Psoas muscle (tissue), 8 donors: ENCODE measurements around the gene LRRC8B. TPM values are rescaled to one million over a fixed set of nuclear protein-coding genes. Genes with fewer than 3 reads are reported as not detected.
"Not testable (repeated sequence)": the region's sequence is repeated elsewhere in the genome, so short reads cannot be mapped to it uniquely, and the experiment has no call there.

ENCODE experiments used
- ATAC-seq, 4 donors: fragments of 200-7000 bp; cut with Tn5 transposase; one replicate each; pipeline ENCODE4 v1.9.1; 2020; ENCODE audit warnings: moderate library complexity in 3 of 4, mild to moderate bottlenecking in 2 of 4
- DNase-seq, 2 donors: peaks; one replicate each; pipeline ENCODE4 v3.0.0-alpha.2; 2020
- H3K27ac ChIP-seq: fragments of 200-600 bp; one replicate; pipeline ENCODE4 v1.8.0; 2022
- H3K27me3 ChIP-seq, 3 donors: fragments of 200-600 bp in 1 of 3; one replicate each; pipeline versions ENCODE4 v1.6.1 to v1.8.0; 2013 to 2022; ENCODE audit warnings: low read length in 2 of 3, mild to moderate bottlenecking in 2 of 3, moderate library complexity in 1 of 3; ENCODE audit not compliant: insufficient read depth in 3 of 3
- H3K36me3 ChIP-seq, 2 donors: fragments of 200-600 bp in 1 of 2; one replicate each; pipeline versions ENCODE4 v1.6.1 to v1.8.0; 2013 to 2022; ENCODE audit warnings: low read depth in 1 of 2, mild to moderate bottlenecking in 1 of 2, moderate library complexity in 1 of 2; ENCODE audit not compliant: insufficient read depth in 1 of 2
- H3K4me1 ChIP-seq: fragments of 200-600 bp; one replicate; pipeline ENCODE4 v1.8.0; 2022
- H3K4me3 ChIP-seq: fragments of 200-600 bp; one replicate; pipeline ENCODE4 v1.8.0; 2022; ENCODE audit warnings: mild to moderate bottlenecking
- H3K9me3 ChIP-seq: fragments of 200-600 bp; one replicate; pipeline ENCODE4 v1.8.0; 2022
- CTCF ChIP-seq: fragments of 200-600 bp; IDR thresholded peaks from one replicate; pipeline ENCODE4 v1.8.0; 2022; ENCODE audit warnings: antibody characterized with exemption
- WGBS, 3 donors: extraction: QIAGEN DNeasy Blood & Tissue Kit; methylation state at CpG; one replicate each; pipeline versions ENCODE4 v1.1.6 to v1.1.7; 2013; 5-methylcytosine and 5-hydroxymethylcytosine counted together
- intact Hi-C, 2 donors: fragments of 100-400 bp; cut with DNase I; formaldehyde crosslinking; loops; one replicate each; pipeline versions ENCODE4 v1.11.0 to v1.14.2; 2022
- polyA plus RNA-seq, 3 donors: library from polyadenylated mRNA; stranded (reverse); fragments of 200-250 nt; gene quantifications; one replicate each; pipeline ENCODE4 v1.2.3, GENCODE V29; 2013
- total RNA-seq, 4 donors: library from RNA; stranded (reverse); fragmentation: NEBNext Ultra II Directional in 2 of 4; extraction: Animal tissue kit (Norgen Biotek cat#: 25700) in 2 of 4; gene quantifications; one replicate each; pipeline versions ENCODE4 v1.2.1 to v1.2.4, GENCODE V29; 2021 to 2023
- donor health status: healthy with polysubstance abuse.
- donor health status: DM: no; HTN: no; CAD: no; lungs with moderate emphysema.
- donor health status: Bipolar disorder and iron deficiency.
- donor health status: healthy.
- donor health status: DM: yes; HTN: yes; CAD: no.
- donor health status: DM: no; HTN: no; CAD: no.
- donor health status: DM: no; HTN: no; CAD: no.
- donor health status: DM: yes; HTN: yes; CAD: no.

Gene LRRC8B
- total and polyA plus RNA-seq, 7 donors, result 2.7 to 21.6 (median 10.3) TPM

GRCh38 chr1:89624314-89624713 is 99.7 kb downstream of the LRRC8B start:
- H3K27ac ChIP-seq, result no peak overlapping the region
- H3K9me3 ChIP-seq, result no peaks in the 10 kb centered on the region
- H3K36me3 ChIP-seq, result no peaks in the 10 kb centered on the region
- intact Hi-C loops, result no loop called here
- no peak for TF ChIP-seq CTCF
- H3K4me3 ChIP-seq, result no peak overlapping the region
- no peak for DNase-seq
- no peaks in the 10 kb centered on the region for H3K27me3 ChIP-seq
- no peak for ATAC-seq
- 91 to 98% (median 94%) methylated on average over 1 of the region's 1 CpG for WGBS, 3 donors
- H3K4me1 ChIP-seq, result no peaks in the 10 kb centered on the region

- no peak for TF ChIP-seq CTCF
- no peak for ATAC-seq
- H3K27ac ChIP-seq, result no peak overlapping the region
Observed at GRCh38 chr1:89624715-89625323, 100.2 kb downstream of the LRRC8B start.

GRCh38 chr1:89627596-89627962 is 103.0 kb downstream of the LRRC8B start:
- ATAC-seq (no peak), DNase-seq (no peak)
- Histone ChIP-seq H3K36me3 (no peaks in the 10 kb centered on the region), H3K4me3 (no peak overlapping the region), H3K4me1 (no peaks in the 10 kb centered on the region), H3K27ac (no peak overlapping the region), H3K27me3 (no peaks in the 10 kb centered on the region), H3K9me3 (no peaks in the 10 kb centered on the region)
- intact Hi-C loops, result no loop called here
- no peak for TF ChIP-seq CTCF

More at GRCh38 chr1:89624715-89625323, 100.2 kb downstream of the LRRC8B start:
- 71 to 82% (median 75%) methylated on average over 4 of the region's 4 CpGs for WGBS, 3 donors
- H3K4me1 ChIP-seq, result no peaks in the 10 kb centered on the region
- no peak for DNase-seq
- no peaks in the 10 kb centered on the region for H3K9me3 ChIP-seq
- no peaks in the 10 kb centered on the region for H3K27me3 ChIP-seq
- no peaks in the 10 kb centered on the region for H3K36me3 ChIP-seq
- intact Hi-C loops, result no loop called here
- no peak overlapping the region for H3K4me3 ChIP-seq

GRCh38 chr1:89629146-89629545 is 104.5 kb downstream of the LRRC8B start:
- WGBS, 3 donors, result 61 to 69% (median 67%) methylated on average over 2 of the region's 2 CpGs
- DNase-seq (no peak), ATAC-seq (no peak)
- Histone ChIP-seq H3K4me3 (no peak overlapping the region), H3K27ac (no peak overlapping the region), H3K4me1 (no peaks in the 10 kb centered on the region), H3K27me3 (peaks cover 0 to 6% (median 0%) of the 10 kb centered on the region in 3 donors), H3K36me3 (no peaks in the 10 kb centered on the region), H3K9me3 (no peaks in the 10 kb centered on the region)
- intact Hi-C loops, result no loop called here
- TF ChIP-seq CTCF, result no peak

GRCh38 chr1:89629600-89629999 is 105.0 kb downstream of the LRRC8B start:
- H3K27ac ChIP-seq, H3K9me3 ChIP-seq, H3K4me1 ChIP-seq, ATAC-seq, DNase-seq, H3K27me3 ChIP-seq, H3K4me3 ChIP-seq, H3K36me3 ChIP-seq, intact Hi-C loops: not testable (repeated sequence)
- WGBS, 3 donors, result 91 to 98% (median 97%) methylated on average over 2 of the region's 2 CpGs
